GM12878 (cell line): Measurements from ENCODE around the gene BMPR2. TPM values are rescaled to one million over a fixed set of nuclear protein-coding genes. Genes with fewer than 3 reads are reported as not detected.

Experiments
- ATAC-seq: fragments of 200-7000 bp; cut with Tn5 transposase; 3 replicates; pipeline ENCODE4 v1.9.1; 2020; ENCODE audit warnings: mild to moderate bottlenecking, moderate library complexity
- BruUV-seq: library from RNA; stranded (reverse); fragments of 400-500 nt; replicated peaks from 2 replicates; lab custom pipeline; 2021; lab: Mats Ljungman, UMichigan
- CTCF ChIA-PET: fragments of 300-600 bp; sonication (Branson Sonifier 250); formaldehyde crosslinking; extraction: SDS; loops from one replicate; lab custom pipeline; 2021; ENCODE audit warnings: inconsistent platforms; lab: Yijun Ruan, JAX
- POLR2A ChIA-PET: fragments of 350-600 bp; formaldehyde crosslinking; extraction: SDS; loops from one replicate; lab custom pipeline; 2021; ENCODE audit warnings: inconsistent platforms; lab: Charles Lee
- RAD21 ChIA-PET: fragments of 300-600 bp; sonication (Branson Sonifier 250); formaldehyde crosslinking; loops from one replicate; lab custom pipeline; 2023; ENCODE audit warnings: antibody characterized with exemption; ENCODE audit not compliant: unreplicated experiment; lab: Charles Lee
- SMC1A ChIA-PET: fragments of 300-600 bp; sonication (Branson Sonifier 250); formaldehyde crosslinking; loops from one replicate; lab custom pipeline; 2023; ENCODE audit not compliant: unreplicated experiment, uncharacterized antibody; lab: Charles Lee
- DNase-seq: peaks from one replicate; pipeline ENCODE4 v3.0.0-alpha.2; 2011; ENCODE audit warnings: low read depth, low spot score
- FAIRE-seq: peaks from 3 replicates; lab custom pipeline; 2011; peaks lifted over from hg19 to GRCh38; lab: Jason Lieb, UNC
- H2AFZ ChIP-seq: 2 replicates; pipeline ENCODE4 v1.6.0; 2011; ENCODE audit warnings: low read depth, low read length, control low read depth; ENCODE audit not compliant: control insufficient read depth
- H3K27ac ChIP-seq: 2 replicates; pipeline ENCODE4 v1.5.1; 2011; ENCODE audit warnings: control low read depth; ENCODE audit not compliant: control insufficient read depth, insufficient read depth
- H3K27me3 ChIP-seq, 2 experiments: replicated peaks in 1 of 2; 2 replicates each; pipeline versions ENCODE4 v1.6.0 to v1.6.1; 2011; ENCODE audit warnings: low read length in 1 of 2; ENCODE audit not compliant: control insufficient read depth in 2 of 2, insufficient read depth in 2 of 2
- H3K36me3 ChIP-seq, 2 experiments: 2 replicates each; pipeline ENCODE4 v1.5.1; 2011; ENCODE audit warnings: low read length in 1 of 2; ENCODE audit not compliant: control insufficient read depth in 2 of 2, insufficient read depth in 2 of 2
- H3K4me1 ChIP-seq: 2 replicates; pipeline ENCODE4 v1.6.1; 2011; ENCODE audit warnings: mild to moderate bottlenecking, low read length, moderate library complexity, mixed read lengths; ENCODE audit not compliant: control insufficient read depth, insufficient read depth
- H3K4me2 ChIP-seq: 2 replicates; pipeline ENCODE4 v1.6.0; 2011; ENCODE audit warnings: control low read depth; ENCODE audit not compliant: control insufficient read depth, insufficient read depth
- H3K4me3 ChIP-seq: fragments of 200-600 bp; sonication (generic); 2 replicates; pipeline ENCODE4 v1.5.1; 2016
- H3K79me2 ChIP-seq: 2 replicates; pipeline ENCODE4 v1.6.0; 2011; ENCODE audit warnings: low read length; ENCODE audit not compliant: control insufficient read depth, insufficient read depth
- H3K9ac ChIP-seq: 2 replicates; pipeline ENCODE4 v1.8.0; 2011; ENCODE audit warnings: low read length, control low read depth, mixed read lengths; ENCODE audit not compliant: control insufficient read depth, insufficient read depth
- H3K9me3 ChIP-seq: replicated peaks from 3 replicates; pipeline ENCODE4 v1.5.1; 2011; ENCODE audit warnings: mild to moderate bottlenecking, low read length; ENCODE audit not compliant: control insufficient read depth, insufficient read depth
- H4K20me1 ChIP-seq: 2 replicates; pipeline ENCODE4 v1.6.0; 2011; ENCODE audit not compliant: control insufficient read depth, insufficient read depth
- BRCA1 ChIP-seq: IDR thresholded peaks from 2 replicates; pipeline ENCODE4 v1.6.1; 2011; ENCODE audit warnings: low read depth, low read length, improper control_type of control experiment
- CEBPB ChIP-seq, 2 experiments: fragments of 150-350 bp in 1 of 2; IDR thresholded peaks; 2 replicates each; pipeline ENCODE4 v1.6.1; 2012 to 2014; ENCODE audit warnings: low read depth in 2 of 2, low read length in 2 of 2, borderline replicate concordance in 1 of 2, inconsistent platforms in 1 of 2
- EZH2 ChIP-seq: IDR thresholded peaks from 2 replicates; pipeline ENCODE4 v1.6.1; 2012; ENCODE audit warnings: low read depth, mild to moderate bottlenecking, control low read depth, inconsistent platforms, low read length, borderline replicate concordance; ENCODE audit not compliant: control insufficient read depth
- FOS ChIP-seq: IDR thresholded peaks from 3 replicates; pipeline ENCODE4 v1.6.1; 2011; ENCODE audit warnings: borderline replicate concordance; ENCODE audit not compliant: insufficient read length; ENCODE audit errors: extremely low read depth
- MYB ChIP-seq: fragments of 150-350 bp; IDR thresholded peaks from 2 replicates; pipeline ENCODE4 v1.6.1; 2014; ENCODE audit warnings: mild to moderate bottlenecking, low read depth, low read length, borderline replicate concordance
- NFYA ChIP-seq: IDR thresholded peaks from 2 replicates; pipeline ENCODE4 v1.6.1; 2011; ENCODE audit warnings: low read depth, mild to moderate bottlenecking, low read length, improper control_type of control experiment, borderline replicate concordance
- NR2C1 ChIP-seq: fragments of 450-650 bp; IDR thresholded peaks from 2 replicates; pipeline ENCODE4 v1.6.1; 2017; ENCODE audit warnings: antibody characterized with exemption, mild to moderate bottlenecking, moderate library complexity
- NR2F1 ChIP-seq: fragments of 450-650 bp; conservative IDR thresholded peaks from 2 replicates; pipeline ENCODE4 v1.6.1; 2017; ENCODE audit warnings: mild to moderate bottlenecking
- PAX8 ChIP-seq: fragments of 450-650 bp; IDR thresholded peaks from 2 replicates; pipeline ENCODE4 v1.6.1; 2017; ENCODE audit warnings: mild to moderate bottlenecking, moderate library complexity
- RBBP5 ChIP-seq: fragments of 200-600 bp; sonication (generic); conservative IDR thresholded peaks from 2 replicates; pipeline ENCODE4 v1.6.1; 2016
- SP1 ChIP-seq: IDR thresholded peaks from one replicate; pipeline ENCODE4 v1.6.1; 2011; ENCODE audit warnings: low read depth, low read length
- SREBF1 ChIP-seq: IDR thresholded peaks from 2 replicates; pipeline ENCODE4 v1.6.1; 2012; ENCODE audit warnings: mild to moderate bottlenecking, low read length
- TCF12 ChIP-seq: IDR thresholded peaks from 2 replicates; pipeline ENCODE4 v1.6.1; 2011; ENCODE audit warnings: low read depth, mild to moderate bottlenecking, low read length
- YY1 ChIP-seq: IDR thresholded peaks from 2 replicates; pipeline ENCODE4 v1.6.1; 2011; ENCODE audit warnings: low read depth, mild to moderate bottlenecking, low read length
- ZBED1 ChIP-seq: IDR thresholded peaks from 2 replicates; pipeline ENCODE4 v1.6.1; 2016; ENCODE audit warnings: borderline replicate concordance
- ZNF207 ChIP-seq: fragments of 450-650 bp; IDR thresholded peaks from 2 replicates; pipeline ENCODE4 v1.6.1; 2014; ENCODE audit warnings: antibody characterized with exemption, mild to moderate bottlenecking, borderline replicate concordance
- ZNF24 ChIP-seq: fragments of 450-650 bp; IDR thresholded peaks from 2 replicates; pipeline ENCODE4 v1.6.1; 2017; ENCODE audit warnings: antibody characterized with exemption, mild to moderate bottlenecking
- ZNF384 ChIP-seq: IDR thresholded peaks from 2 replicates; pipeline ENCODE4 v1.6.1; 2012; ENCODE audit warnings: low read depth, mild to moderate bottlenecking, low read length, improper control_type of control experiment, borderline replicate concordance
- WGBS: methylation state at CpG from one replicate; pipeline ENCODE4 v1.1.6; 2016; ENCODE audit warnings: low lambda C conversion rate; ENCODE audit not compliant: insufficient replicate concordance, insufficient coverage; ENCODE audit errors: missing lambda C conversion rate; 5-methylcytosine and 5-hydroxymethylcytosine counted together
- in situ Hi-C: fragments of 300-500 bp; cut with MboI; formaldehyde crosslinking; loops from 9 replicates; pipeline ENCODE4 v1.14.3; 2018; ENCODE audit warnings: mixed read lengths
- intact Hi-C: fragments of 100-400 bp; cut with micrococcal nuclease; formaldehyde crosslinking; loops from one replicate; pipeline ENCODE4 v1.14.2; 2022; ENCODE audit not compliant: unreplicated experiment
- polyA plus RNA-seq, 11 experiments: library from polyadenylated mRNA; depleted of rRNA in 4 of 11; unstranded in 6 of 11; stranded (reverse) in 5 of 11; fragments of >200 nt; fragmentation: Nextera tagmentation in 4 of 11; fragmentation: Illumina TruSeq in 1 of 11; extraction: Ambion mirVana in 4 of 11; extraction: Trizol in 1 of 11; gene quantifications; 1 replicate in 1 of 11; 2 replicates in 10 of 11; pipeline versions ENCODE4 v1.2.1 to v1.2.3, GENCODE V29; 2011 to 2016; ENCODE audit warnings: inconsistent platforms in 2 of 11, missing spikeins in 2 of 11, low read depth in 1 of 11
- total RNA-seq, 4 experiments: library from RNA; depleted of rRNA in 3 of 4; stranded (reverse); fragments of >200 nt in 3 of 4; fragmentation: Illumina TruSeq in 1 of 4; extraction: Trizol in 1 of 4; gene quantifications; 2 replicates each; pipeline versions ENCODE4 v1.2.1 to v1.2.3, GENCODE V29; 2013 to 2021
- TF ChIP-seq, protein P1 (sequence below): fragments of 450-650 bp; conservative IDR thresholded peaks from 2 replicates; pipeline ENCODE4 v1.6.1; 2017; ENCODE audit warnings: mild to moderate bottlenecking, moderate library complexity

BMPR2 gene
- total and polyA plus RNA-seq, 10 of the 15 experiments (the other 5 are each of a cell fraction or from before 2014, with no cell fraction given): 2.4 to 33.0 (median 7.1) TPM

- ChIA-PET CTCF (no interaction called here), SMC1A (interaction anchor here (0.6 to 1.7 kb wide), 2 partner anchors 9 to 347 kb away, joined by 3 to 4 read pairs; no protein-coding TSS in a partner anchor), RAD21 (no interaction called here), POLR2A (no interaction called here)
- TF ChIP-seq ZNF207 (no peak), ZBED1 (no peak), ZNF384 (no peak), YY1 (no peak), NFYA (no peak), SREBF1 (no peak), MYB (no peak)
- H3K27me3 ChIP-seq: no peaks in the 10 kb centered on the region
- no peak overlapping the region for H3K4me3 ChIP-seq
- no peak overlapping the region for H3K9ac ChIP-seq
- no TSS peak for BruUV-seq
- WGBS: 46% methylated on average over 1 of the region's 1 CpG
- no peaks in the 10 kb centered on the region for H3K79me2 ChIP-seq
- DNase-seq: no peak
- H2AFZ ChIP-seq: no peak overlapping the region
- H3K36me3 ChIP-seq: no peaks in the 10 kb centered on the region; a peak in 1 of 4 replicates
- in situ Hi-C loops (no loop called here), intact Hi-C loops (no loop called here)
- no peak overlapping the region for H3K4me2 ChIP-seq
- H3K4me1 ChIP-seq: no peaks in the 10 kb centered on the region
- no peak overlapping the region for H3K27ac ChIP-seq
- no peaks in the 10 kb centered on the region for H3K9me3 ChIP-seq
- ATAC-seq: no peak
- no peak for FAIRE-seq
- no peaks in the 10 kb centered on the region for H4K20me1 ChIP-seq
These were observed 188.1 kb downstream of the BMPR2 start for GRCh38 chr2:202564226-202564625.

- FAIRE-seq: no peak
- POLR2A ChIA-PET: interaction anchor here (1.5 kb wide), 1 partner anchor 15 kb away, joined by 3 read pairs; no protein-coding TSS in a partner anchor
- CTCF ChIA-PET: interaction anchor here (1.1 to 1.4 kb wide), 2 partner anchors 9 to 10 kb away, joined by 4 to 5 read pairs; no protein-coding TSS in a partner anchor
- TF ChIP-seq SP1 (no peak), TCF12 (no peak), RBBP5 (no peak), NR2F1 (no peak), NR2C1 (no peak), PAX8 (no peak), BRCA1 (no peak), CEBPB (IDR thresholded peaks at IDR 0.05; ENCODE audit: borderline replicate concordance in 1 of 2, low read depth in 2 of 2, low read length in 2 of 2) (no peak), FOS (no peak), ZNF24 (no peak), EZH2 (no peak)
- TF ChIP-seq, protein P1, sequence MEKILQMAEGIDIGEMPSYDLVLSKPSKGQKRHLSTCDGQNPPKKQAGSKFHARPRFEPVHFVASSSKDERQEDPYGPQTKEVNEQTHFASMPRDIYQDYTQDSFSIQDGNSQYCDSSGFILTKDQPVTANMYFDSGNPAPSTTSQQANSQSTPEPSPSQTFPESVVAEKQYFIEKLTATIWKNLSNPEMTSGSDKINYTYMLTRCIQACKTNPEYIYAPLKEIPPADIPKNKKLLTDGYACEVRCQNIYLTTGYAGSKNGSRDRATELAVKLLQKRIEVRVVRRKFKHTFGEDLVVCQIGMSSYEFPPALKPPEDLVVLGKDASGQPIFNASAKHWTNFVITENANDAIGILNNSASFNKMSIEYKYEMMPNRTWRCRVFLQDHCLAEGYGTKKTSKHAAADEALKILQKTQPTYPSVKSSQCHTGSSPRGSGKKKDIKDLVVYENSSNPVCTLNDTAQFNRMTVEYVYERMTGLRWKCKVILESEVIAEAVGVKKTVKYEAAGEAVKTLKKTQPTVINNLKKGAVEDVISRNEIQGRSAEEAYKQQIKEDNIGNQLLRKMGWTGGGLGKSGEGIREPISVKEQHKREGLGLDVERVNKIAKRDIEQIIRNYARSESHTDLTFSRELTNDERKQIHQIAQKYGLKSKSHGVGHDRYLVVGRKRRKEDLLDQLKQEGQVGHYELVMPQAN: no peak
These were observed 190.2 kb downstream of the BMPR2 start for GRCh38 chr2:202566286-202566685.

More at GRCh38 chr2:202566286-202566685, 190.2 kb downstream of the BMPR2 start:
- Histone ChIP-seq H3K27me3 (no peaks in the 10 kb centered on the region), H3K4me1 (no peaks in the 10 kb centered on the region), H3K9me3 (no peaks in the 10 kb centered on the region), H3K9ac (no peak overlapping the region), H3K36me3 (no peaks in the 10 kb centered on the region), H3K27ac (no peak overlapping the region), H3K4me3 (no peak overlapping the region), H4K20me1 (no peaks in the 10 kb centered on the region), H2AFZ (no peak overlapping the region), H3K4me2 (no peak overlapping the region), H3K79me2 (no peaks in the 10 kb centered on the region)
- in situ Hi-C loops (no loop called here), intact Hi-C loops (no loop called here)
- no TSS peak for BruUV-seq
- SMC1A ChIA-PET: interaction anchor here (0.6 to 1.1 kb wide), 3 partner anchors 20 to 267 kb away, joined by 3 to 4 read pairs (median 3); no protein-coding TSS in a partner anchor
- DNase-seq: no peak
- RAD21 ChIA-PET: interaction anchor here (0.7 kb wide), 1 partner anchor 217 kb away, joined by 3 read pairs; no protein-coding TSS in a partner anchor
- WGBS: 50% methylated on average over 2 of the region's 2 CpGs
- ATAC-seq: no peak
